GM12875 (cell line): ENCODE results near the gene C7orf33.
"Not testable (repeated sequence)": the region's sequence is repeated elsewhere in the genome, so short reads cannot be mapped to it uniquely, and the experiment has no call there.

ENCODE experiments used
- H3K4me3 ChIP-seq: one replicate; pipeline ENCODE4 v1.5.1; 2011; ENCODE audit warnings: low read depth, low read length, control low read depth
- TF ChIP-seq, protein P1 (sequence below): IDR thresholded peaks from 2 replicates; pipeline ENCODE4 v1.5.1; 2011; ENCODE audit warnings: low read depth, mild to moderate bottlenecking, control low read depth, inconsistent platforms, low read length, moderate library complexity, borderline replicate concordance; ENCODE audit not compliant: insufficient read depth

C7orf33 gene

DNA sequence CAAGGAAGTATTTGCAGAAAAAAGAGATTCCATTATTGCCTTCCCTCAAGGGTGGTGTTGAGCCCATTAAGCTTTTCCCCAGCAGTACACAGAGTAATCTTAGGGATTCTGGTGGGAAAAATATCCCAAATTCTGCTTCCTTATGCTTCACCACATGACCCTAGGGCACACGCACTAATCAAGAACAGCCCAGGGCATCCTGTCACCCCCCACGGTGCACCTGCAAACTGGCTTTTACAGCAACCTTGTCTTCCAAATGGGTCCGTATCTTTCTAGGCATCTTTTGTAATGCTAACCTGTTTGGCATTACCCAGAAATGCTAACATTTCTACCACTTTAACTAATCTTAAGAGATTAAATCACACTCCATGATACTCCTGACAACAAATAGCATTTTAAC lies 926 bp upstream of the C7orf33 start:
- TF ChIP-seq, protein P1, sequence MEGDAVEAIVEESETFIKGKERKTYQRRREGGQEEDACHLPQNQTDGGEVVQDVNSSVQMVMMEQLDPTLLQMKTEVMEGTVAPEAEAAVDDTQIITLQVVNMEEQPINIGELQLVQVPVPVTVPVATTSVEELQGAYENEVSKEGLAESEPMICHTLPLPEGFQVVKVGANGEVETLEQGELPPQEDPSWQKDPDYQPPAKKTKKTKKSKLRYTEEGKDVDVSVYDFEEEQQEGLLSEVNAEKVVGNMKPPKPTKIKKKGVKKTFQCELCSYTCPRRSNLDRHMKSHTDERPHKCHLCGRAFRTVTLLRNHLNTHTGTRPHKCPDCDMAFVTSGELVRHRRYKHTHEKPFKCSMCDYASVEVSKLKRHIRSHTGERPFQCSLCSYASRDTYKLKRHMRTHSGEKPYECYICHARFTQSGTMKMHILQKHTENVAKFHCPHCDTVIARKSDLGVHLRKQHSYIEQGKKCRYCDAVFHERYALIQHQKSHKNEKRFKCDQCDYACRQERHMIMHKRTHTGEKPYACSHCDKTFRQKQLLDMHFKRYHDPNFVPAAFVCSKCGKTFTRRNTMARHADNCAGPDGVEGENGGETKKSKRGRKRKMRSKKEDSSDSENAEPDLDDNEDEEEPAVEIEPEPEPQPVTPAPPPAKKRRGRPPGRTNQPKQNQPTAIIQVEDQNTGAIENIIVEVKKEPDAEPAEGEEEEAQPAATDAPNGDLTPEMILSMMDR: no peak
- no peak overlapping the region for H3K4me3 ChIP-seq

DNA sequence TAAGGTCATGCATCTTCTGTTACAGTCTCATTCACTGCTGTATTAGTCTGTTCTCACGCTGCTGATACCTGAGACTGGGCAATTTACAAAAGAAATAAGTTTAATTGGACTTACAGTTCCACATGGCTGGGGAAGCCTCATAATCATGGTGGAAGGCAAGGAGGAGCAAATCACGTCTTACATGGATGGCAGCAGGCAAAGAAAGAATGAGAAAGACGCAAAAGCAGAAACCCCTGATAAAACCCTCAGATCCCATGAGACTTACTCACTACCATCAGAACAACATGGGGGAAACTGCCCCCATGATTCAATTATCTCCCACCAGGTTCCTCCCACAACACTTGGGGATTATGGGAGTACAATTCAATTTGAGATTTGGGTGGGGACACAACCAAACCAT lies 5.8 kb downstream of the C7orf33 start:
- H3K4me3 ChIP-seq: not testable (repeated sequence)

DNA sequence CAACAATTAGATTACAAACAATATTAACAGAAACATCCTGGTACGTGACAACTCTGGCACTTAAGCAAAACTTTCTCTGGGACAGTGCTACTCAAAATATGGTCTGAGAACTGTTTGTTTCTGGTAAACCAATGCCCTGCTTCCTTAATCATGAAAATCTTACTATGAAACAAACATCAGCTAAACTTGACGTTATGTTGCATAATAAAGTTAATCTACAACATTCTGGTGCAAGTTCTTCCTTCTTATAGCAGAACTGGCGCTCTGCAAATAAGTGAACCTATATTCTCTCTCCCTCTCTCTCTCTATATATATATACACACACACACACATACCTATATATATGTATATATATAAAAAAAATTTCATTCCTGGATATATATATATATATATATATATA lies 7.8 kb downstream of the C7orf33 start:
- TF ChIP-seq, protein P1: no peak

DNA sequence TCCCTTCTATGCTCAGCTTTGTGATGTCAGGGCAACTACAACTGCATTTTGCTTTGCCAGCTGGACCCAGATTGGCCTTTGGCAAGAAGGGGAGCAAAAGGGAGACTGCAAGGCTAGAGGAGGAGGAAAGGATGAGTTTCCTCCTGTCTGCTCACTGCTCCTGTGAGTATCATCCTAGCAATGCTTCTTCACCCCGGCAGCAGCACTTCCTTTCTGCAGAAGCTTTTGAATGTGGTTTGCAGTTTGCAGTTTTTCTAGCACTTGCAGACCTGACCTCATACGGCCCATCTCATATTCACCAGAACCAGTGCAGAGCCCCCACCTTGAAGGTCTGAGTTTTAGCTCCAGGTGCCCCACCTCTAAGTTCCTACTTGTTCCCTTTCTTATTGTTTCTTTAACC lies 14.8 kb downstream of the C7orf33 start:
- no peak overlapping the region for H3K4me3 ChIP-seq
- TF ChIP-seq, protein P1: no peak

More for the DNA sequence above, 7.8 kb downstream of the C7orf33 start:
- no peak overlapping the region for H3K4me3 ChIP-seq

DNA sequence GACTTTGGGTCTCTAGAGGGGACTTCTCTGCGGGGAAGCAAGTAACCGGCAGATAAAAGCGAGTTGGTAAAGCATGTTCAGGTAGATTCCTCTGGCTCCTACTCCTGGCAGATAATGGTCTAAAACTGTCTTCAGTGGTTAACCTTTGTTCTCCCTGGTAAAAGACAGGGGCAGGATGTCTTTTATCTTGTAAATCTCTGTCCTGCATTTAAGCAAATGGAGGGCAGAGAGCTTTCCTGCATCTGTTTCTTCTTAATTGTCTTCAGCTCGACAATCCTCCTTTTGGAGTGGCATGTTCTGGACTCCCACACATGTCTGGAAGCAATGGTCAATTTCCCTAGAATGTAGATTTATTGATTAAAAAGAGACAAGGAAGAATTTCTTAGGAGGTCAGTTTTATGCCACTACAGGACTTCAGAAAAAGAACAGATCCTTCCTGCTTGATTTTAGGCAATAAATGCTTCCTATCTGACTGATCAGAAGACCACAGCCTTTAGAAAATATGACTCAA lies 16.6 kb downstream of the C7orf33 start:
- no peak overlapping the region for H3K4me3 ChIP-seq
- TF ChIP-seq, protein P1: no peak

DNA sequence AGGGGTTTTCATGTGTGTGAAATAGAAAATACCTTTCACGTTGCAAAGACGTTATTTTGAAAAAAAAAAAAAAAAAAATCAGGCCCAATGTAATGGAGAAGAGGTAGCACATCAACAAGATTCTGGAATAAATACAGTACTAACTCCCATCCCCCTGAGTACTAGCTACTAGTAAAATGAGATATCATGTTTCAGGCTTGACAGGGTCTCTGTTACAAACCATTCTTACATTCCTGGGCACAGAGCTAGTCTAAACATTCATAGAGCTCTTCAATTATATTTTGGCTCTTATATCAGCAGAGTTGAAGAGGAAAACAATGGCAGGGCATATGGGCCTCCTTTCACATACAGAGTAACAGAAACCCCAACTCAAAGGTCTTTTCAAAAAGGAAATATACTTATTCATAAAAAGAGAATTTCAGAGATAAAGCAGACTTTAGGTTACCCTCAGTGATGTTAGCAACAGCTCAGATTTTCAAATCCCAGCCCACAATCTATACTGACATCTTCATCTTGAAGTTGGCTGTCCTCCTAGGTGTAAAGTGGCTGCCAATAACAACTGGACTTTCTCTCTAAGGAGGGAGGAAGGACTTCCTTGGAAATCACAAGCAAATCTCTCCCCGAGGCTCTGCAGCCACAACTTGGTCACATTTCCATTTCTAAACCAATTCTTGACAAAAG lies 18.6 kb downstream of the C7orf33 start:
- H3K4me3 ChIP-seq: no peak overlapping the region
- TF ChIP-seq, protein P1: no peak

DNA sequence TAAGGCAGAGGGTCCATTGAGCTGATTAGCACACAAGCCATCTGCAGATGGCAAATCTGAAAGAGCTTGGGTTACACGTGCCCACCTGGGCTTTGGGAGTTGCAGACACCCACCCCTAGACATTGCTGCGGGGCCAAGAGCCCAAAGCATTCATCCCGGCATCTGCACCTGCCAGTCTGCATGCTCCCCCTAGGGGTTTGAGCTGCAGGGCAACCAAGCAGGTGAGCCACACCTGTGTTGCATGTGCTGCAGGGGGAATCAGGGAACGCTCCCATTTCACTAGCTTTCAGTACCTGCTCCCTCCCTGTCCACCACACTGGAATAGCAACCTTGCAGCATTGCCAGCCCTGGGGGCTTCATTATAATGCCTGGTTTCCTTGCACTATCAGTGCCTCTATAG lies 21.1 kb downstream of the C7orf33 start:
- TF ChIP-seq, protein P1: peak; percentile 19; the same call in 1 of the 2 replicates
- no peak overlapping the region for H3K4me3 ChIP-seq
